OCI-LY7 (cell line): Measurements from ENCODE around the gene ATPAF2. TPM values are rescaled to one million over a fixed set of nuclear protein-coding genes. Genes with fewer than 3 reads are reported as not detected.

Experiments
- BruUV-seq: library from RNA; stranded (reverse); fragments of 400-500 nt; replicated peaks from 2 replicates; lab custom pipeline; 2021; lab: Mats Ljungman, UMichigan
- CTCF ChIA-PET: fragments of 300-600 bp; sonication (Branson Sonifier 250); formaldehyde crosslinking; loops from one replicate; lab custom pipeline; 2022; ENCODE audit warnings: antibody characterized with exemption; ENCODE audit not compliant: unreplicated experiment; lab: Charles Lee
- POLR2A ChIA-PET: fragments of 300-600 bp; sonication (Branson Sonifier 250); formaldehyde crosslinking; loops from one replicate; lab custom pipeline; 2022; ENCODE audit warnings: antibody characterized with exemption; lab: Charles Lee
- DNase-seq: peaks from one replicate; pipeline ENCODE4 v3.0.0-alpha.2; 2015; ENCODE audit warnings: low spot score
- H2AFZ ChIP-seq: fragments of 200-600 bp; sonication (generic), shearing (Covaris generic); 2 replicates; pipeline ENCODE4 v1.6.1; 2014; ENCODE audit warnings: mild to moderate bottlenecking, antibody characterized with exemption, low read length, moderate library complexity
- H3K27ac ChIP-seq: fragments of 200-600 bp; sonication (generic); 2 replicates; pipeline ENCODE4 v1.5.1; 2014; ENCODE audit warnings: mixed run types, low read depth, mild to moderate bottlenecking, moderate library complexity, low read length, inconsistent platforms; ENCODE audit not compliant: poor library complexity, severe bottlenecking
- H3K36me3 ChIP-seq: fragments of 200-600 bp; sonication (generic); 2 replicates; pipeline ENCODE4 v1.6.1; 2014; ENCODE audit warnings: mild to moderate bottlenecking, antibody characterized with exemption, low read length, moderate library complexity, mixed read lengths; ENCODE audit not compliant: insufficient read depth
- H3K4me1 ChIP-seq: fragments of 200-600 bp; sonication (generic); 2 replicates; pipeline ENCODE4 v1.5.1; 2014; ENCODE audit warnings: mild to moderate bottlenecking, low read length; ENCODE audit not compliant: insufficient read depth, poor library complexity, severe bottlenecking
- H3K4me2 ChIP-seq: fragments of 200-600 bp; sonication (generic); 2 replicates; pipeline ENCODE4 v1.6.1; 2014; ENCODE audit warnings: mild to moderate bottlenecking, low read length
- H3K4me3 ChIP-seq: fragments of 200-600 bp; sonication (generic); 2 replicates; pipeline ENCODE4 v1.5.1; 2014; ENCODE audit warnings: mild to moderate bottlenecking, low read depth, low read length; ENCODE audit not compliant: poor library complexity, severe bottlenecking
- H3K79me2 ChIP-seq: fragments of 200-600 bp; sonication (generic); 2 replicates; pipeline ENCODE4 v1.6.1; 2016; ENCODE audit warnings: low read depth, mild to moderate bottlenecking, low read length, moderate library complexity, mixed read lengths; ENCODE audit not compliant: insufficient read depth
- H3K9me2 ChIP-seq: fragments of 200-600 bp; sonication (generic); 2 replicates; pipeline ENCODE4 v1.6.1; 2016; ENCODE audit warnings: mild to moderate bottlenecking, low read length, mixed read lengths; ENCODE audit not compliant: insufficient read depth
- H3K9me3 ChIP-seq: fragments of 200-600 bp; sonication (generic); 2 replicates; pipeline ENCODE4 v1.6.1; 2014; ENCODE audit warnings: mild to moderate bottlenecking, mixed run types, low read length, mixed read lengths
- H4K20me1 ChIP-seq: fragments of 200-600 bp; sonication (generic); 2 replicates; pipeline ENCODE4 v1.6.1; 2014; ENCODE audit warnings: mild to moderate bottlenecking, antibody characterized with exemption, low read length, moderate library complexity, mixed read lengths; ENCODE audit not compliant: insufficient read depth
- EZH2phosphoT487 ChIP-seq: fragments of 200-600 bp; sonication (generic); IDR thresholded peaks from 2 replicates; pipeline ENCODE4 v1.6.1; 2018; ENCODE audit warnings: low read depth, borderline replicate concordance, mild to moderate bottlenecking, mixed run types, antibody characterized with exemption, low read length, moderate library complexity, mixed read lengths
- intact Hi-C: fragments of 100-400 bp; cut with micrococcal nuclease; formaldehyde crosslinking; loops from one replicate; pipeline ENCODE4 v1.10.0; 2022; ENCODE audit not compliant: unreplicated experiment
- total RNA-seq, 2 experiments: library from RNA; depleted of rRNA in 1 of 2; stranded (reverse); fragments of >200 nt in 1 of 2; shearing (Covaris generic) in 1 of 2; gene quantifications; 2 replicates each; pipeline ENCODE4 v1.2.3, GENCODE V29; 2014 to 2022
- TF ChIP-seq, protein P1 (sequence below): fragments of 200-600 bp; sonication (generic); conservative IDR thresholded peaks from 2 replicates; pipeline ENCODE4 v1.5.1; 2014; ENCODE audit warnings: mild to moderate bottlenecking, antibody characterized with exemption, low read length, moderate library complexity, mixed read lengths

The ATPAF2 gene
- total RNA-seq, 2 experiments from 2014 or later = 42.9 to 56.2 TPM

- Histone ChIP-seq H3K9me3 (no peaks in the 10 kb centered on the region), H3K9me2 (no peaks in the 10 kb centered on the region), H4K20me1 (no peaks in the 10 kb centered on the region), H3K4me1 (no peaks in the 10 kb centered on the region), H3K4me3 (no peak overlapping the region), H3K79me2 (no peaks in the 10 kb centered on the region), H3K4me2 (no peak overlapping the region), H2AFZ (no peak overlapping the region), H3K36me3 (peaks cover 57% of the 10 kb centered on the region), H3K27ac (no peak overlapping the region)
- POLR2A ChIA-PET = no interaction called here
- intact Hi-C loops = no loop called here
- TF ChIP-seq, protein P1, sequence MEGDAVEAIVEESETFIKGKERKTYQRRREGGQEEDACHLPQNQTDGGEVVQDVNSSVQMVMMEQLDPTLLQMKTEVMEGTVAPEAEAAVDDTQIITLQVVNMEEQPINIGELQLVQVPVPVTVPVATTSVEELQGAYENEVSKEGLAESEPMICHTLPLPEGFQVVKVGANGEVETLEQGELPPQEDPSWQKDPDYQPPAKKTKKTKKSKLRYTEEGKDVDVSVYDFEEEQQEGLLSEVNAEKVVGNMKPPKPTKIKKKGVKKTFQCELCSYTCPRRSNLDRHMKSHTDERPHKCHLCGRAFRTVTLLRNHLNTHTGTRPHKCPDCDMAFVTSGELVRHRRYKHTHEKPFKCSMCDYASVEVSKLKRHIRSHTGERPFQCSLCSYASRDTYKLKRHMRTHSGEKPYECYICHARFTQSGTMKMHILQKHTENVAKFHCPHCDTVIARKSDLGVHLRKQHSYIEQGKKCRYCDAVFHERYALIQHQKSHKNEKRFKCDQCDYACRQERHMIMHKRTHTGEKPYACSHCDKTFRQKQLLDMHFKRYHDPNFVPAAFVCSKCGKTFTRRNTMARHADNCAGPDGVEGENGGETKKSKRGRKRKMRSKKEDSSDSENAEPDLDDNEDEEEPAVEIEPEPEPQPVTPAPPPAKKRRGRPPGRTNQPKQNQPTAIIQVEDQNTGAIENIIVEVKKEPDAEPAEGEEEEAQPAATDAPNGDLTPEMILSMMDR = no peak
- TF ChIP-seq EZH2phosphoT487 = no peak
- no peak for DNase-seq
- no TSS peak for BruUV-seq
- CTCF ChIA-PET = interaction anchor here (1.1 kb wide), 1 partner anchor 83 kb away, joined by 3 read pairs; no protein-coding TSS in a partner anchor
These were observed 20.5 kb downstream of the ATPAF2 start for GRCh38 chr17:18018411-18018921.

GRCh38 chr17:18017958-18018357 is 21.0 kb downstream of the ATPAF2 start:
- no TSS peak for BruUV-seq
- no peak for DNase-seq
- intact Hi-C loops = no loop called here
- H4K20me1 ChIP-seq = no peaks in the 10 kb centered on the region
- no peak overlapping the region for H2AFZ ChIP-seq
- H3K9me3 ChIP-seq = no peaks in the 10 kb centered on the region
- H3K36me3 ChIP-seq = peaks cover 61% of the 10 kb centered on the region
- ChIA-PET POLR2A (interaction anchor here (1.6 kb wide), 1 partner anchor 11 kb away, joined by 6 read pairs; no protein-coding TSS in a partner anchor), CTCF (no interaction called here)
- no peaks in the 10 kb centered on the region for H3K79me2 ChIP-seq
- H3K9me2 ChIP-seq = no peaks in the 10 kb centered on the region
- TF ChIP-seq EZH2phosphoT487 = no peak
- TF ChIP-seq, protein P1 = no peak
- H3K4me3 ChIP-seq = no peak overlapping the region
- no peak overlapping the region for H3K4me2 ChIP-seq
- H3K4me1 ChIP-seq = no peaks in the 10 kb centered on the region
- no peak overlapping the region for H3K27ac ChIP-seq

DNA sequence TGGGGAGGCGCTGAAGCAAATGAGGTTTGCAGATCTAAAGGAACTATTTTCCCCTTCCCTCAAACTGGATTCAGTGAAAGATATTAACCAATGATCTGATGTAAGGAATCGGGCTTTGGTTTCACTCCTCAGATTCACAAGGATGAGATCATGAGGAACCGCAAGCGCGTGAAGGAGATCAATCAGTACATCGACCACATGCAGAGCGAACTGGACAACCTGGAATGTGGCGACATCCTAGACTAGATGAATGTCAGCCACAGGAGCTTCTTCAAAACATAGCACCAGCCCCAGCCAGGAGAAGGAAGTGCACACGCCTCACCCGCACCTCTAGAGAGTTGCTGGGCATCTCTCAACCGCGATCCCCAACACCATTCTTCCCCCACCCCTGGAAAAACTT is 22.5 kb downstream of the ATPAF2 start:
- peaks cover 67% of the 10 kb centered on the region for H3K36me3 ChIP-seq
- H3K27ac ChIP-seq = no peak overlapping the region
- BruUV-seq = no TSS peak
- no peak overlapping the region for H3K4me3 ChIP-seq
- intact Hi-C loops = no loop called here
- no peak for DNase-seq
- no peaks in the 10 kb centered on the region for H3K4me1 ChIP-seq
- no peaks in the 10 kb centered on the region for H3K9me3 ChIP-seq
- TF ChIP-seq, protein P1 = no peak
- TF ChIP-seq EZH2phosphoT487 = no peak
- H3K4me2 ChIP-seq = no peak overlapping the region
- POLR2A ChIA-PET = interaction anchor here (1.6 kb wide), 1 partner anchor 13 kb away, joined by 6 read pairs; no protein-coding TSS in a partner anchor
- CTCF ChIA-PET = no interaction called here
- H3K9me2 ChIP-seq = no peaks in the 10 kb centered on the region
- no peaks in the 10 kb centered on the region for H4K20me1 ChIP-seq
- no peaks in the 10 kb centered on the region for H3K79me2 ChIP-seq
- H2AFZ ChIP-seq = no peak overlapping the region
